GM12878 (cell line): Measurements from ENCODE around the gene SEMA4G. TPM values are rescaled to one million over a fixed set of nuclear protein-coding genes. Genes with fewer than 3 reads are reported as not detected.

Experiments
- ATAC-seq: fragments of 200-7000 bp; cut with Tn5 transposase; 3 replicates; pipeline ENCODE4 v1.9.1; 2020; ENCODE audit warnings: mild to moderate bottlenecking, moderate library complexity
- BruUV-seq: library from RNA; stranded (reverse); fragments of 400-500 nt; replicated peaks from 2 replicates; lab custom pipeline; 2021; lab: Mats Ljungman, UMichigan
- CTCF ChIA-PET: fragments of 300-600 bp; sonication (Branson Sonifier 250); formaldehyde crosslinking; extraction: SDS; loops from one replicate; lab custom pipeline; 2021; ENCODE audit warnings: inconsistent platforms; lab: Yijun Ruan, JAX
- POLR2A ChIA-PET: fragments of 350-600 bp; formaldehyde crosslinking; extraction: SDS; loops from one replicate; lab custom pipeline; 2021; ENCODE audit warnings: inconsistent platforms; lab: Charles Lee
- RAD21 ChIA-PET: fragments of 300-600 bp; sonication (Branson Sonifier 250); formaldehyde crosslinking; loops from one replicate; lab custom pipeline; 2023; ENCODE audit warnings: antibody characterized with exemption; ENCODE audit not compliant: unreplicated experiment; lab: Charles Lee
- SMC1A ChIA-PET: fragments of 300-600 bp; sonication (Branson Sonifier 250); formaldehyde crosslinking; loops from one replicate; lab custom pipeline; 2023; ENCODE audit not compliant: unreplicated experiment, uncharacterized antibody; lab: Charles Lee
- DNase-seq: peaks from one replicate; pipeline ENCODE4 v3.0.0-alpha.2; 2011; ENCODE audit warnings: low read depth, low spot score
- FAIRE-seq: peaks from 3 replicates; lab custom pipeline; 2011; peaks lifted over from hg19 to GRCh38; lab: Jason Lieb, UNC
- H2AFZ ChIP-seq: 2 replicates; pipeline ENCODE4 v1.6.0; 2011; ENCODE audit warnings: low read depth, low read length, control low read depth; ENCODE audit not compliant: control insufficient read depth
- H3K27ac ChIP-seq: 2 replicates; pipeline ENCODE4 v1.5.1; 2011; ENCODE audit warnings: control low read depth; ENCODE audit not compliant: control insufficient read depth, insufficient read depth
- H3K27me3 ChIP-seq, 2 experiments: replicated peaks in 1 of 2; 2 replicates each; pipeline versions ENCODE4 v1.6.0 to v1.6.1; 2011; ENCODE audit warnings: low read length in 1 of 2; ENCODE audit not compliant: control insufficient read depth in 2 of 2, insufficient read depth in 2 of 2
- H3K36me3 ChIP-seq, 2 experiments: 2 replicates each; pipeline ENCODE4 v1.5.1; 2011; ENCODE audit warnings: low read length in 1 of 2; ENCODE audit not compliant: control insufficient read depth in 2 of 2, insufficient read depth in 2 of 2
- H3K4me1 ChIP-seq: 2 replicates; pipeline ENCODE4 v1.6.1; 2011; ENCODE audit warnings: mild to moderate bottlenecking, low read length, moderate library complexity, mixed read lengths; ENCODE audit not compliant: control insufficient read depth, insufficient read depth
- H3K4me2 ChIP-seq: 2 replicates; pipeline ENCODE4 v1.6.0; 2011; ENCODE audit warnings: control low read depth; ENCODE audit not compliant: control insufficient read depth, insufficient read depth
- H3K4me3 ChIP-seq: fragments of 200-600 bp; sonication (generic); 2 replicates; pipeline ENCODE4 v1.5.1; 2016
- H3K79me2 ChIP-seq: 2 replicates; pipeline ENCODE4 v1.6.0; 2011; ENCODE audit warnings: low read length; ENCODE audit not compliant: control insufficient read depth, insufficient read depth
- H3K9ac ChIP-seq: 2 replicates; pipeline ENCODE4 v1.8.0; 2011; ENCODE audit warnings: low read length, control low read depth, mixed read lengths; ENCODE audit not compliant: control insufficient read depth, insufficient read depth
- H3K9me3 ChIP-seq: replicated peaks from 3 replicates; pipeline ENCODE4 v1.5.1; 2011; ENCODE audit warnings: mild to moderate bottlenecking, low read length; ENCODE audit not compliant: control insufficient read depth, insufficient read depth
- H4K20me1 ChIP-seq: 2 replicates; pipeline ENCODE4 v1.6.0; 2011; ENCODE audit not compliant: control insufficient read depth, insufficient read depth
- BCL11A ChIP-seq: IDR thresholded peaks from 2 replicates; pipeline ENCODE4 v1.6.1; 2011; ENCODE audit warnings: low read depth, low read length
- CBFB ChIP-seq: IDR thresholded peaks from 2 replicates; pipeline ENCODE4 v1.6.1; 2016; ENCODE audit warnings: antibody characterized with exemption, low read depth
- CREB1 ChIP-seq: IDR thresholded peaks from 2 replicates; pipeline ENCODE4 v1.6.1; 2012; ENCODE audit warnings: low read depth, mild to moderate bottlenecking, inconsistent platforms
- FOXM1 ChIP-seq: IDR thresholded peaks from 2 replicates; pipeline ENCODE4 v1.6.1; 2012; ENCODE audit warnings: low read depth, mild to moderate bottlenecking, inconsistent platforms, low read length, moderate library complexity
- HDGF ChIP-seq: fragments of 450-650 bp; IDR thresholded peaks from 2 replicates; pipeline ENCODE4 v1.6.1; 2016; ENCODE audit warnings: antibody characterized with exemption
- MEF2A ChIP-seq: IDR thresholded peaks from 2 replicates; pipeline ENCODE4 v1.6.1; 2011; ENCODE audit warnings: low read depth, mild to moderate bottlenecking, low read length, moderate library complexity; ENCODE audit not compliant: insufficient read depth
- MTA3 ChIP-seq: IDR thresholded peaks from 2 replicates; pipeline ENCODE4 v1.6.1; 2012; ENCODE audit warnings: low read length, inconsistent platforms, borderline replicate concordance
- STAT3 ChIP-seq: IDR thresholded peaks from 2 replicates; pipeline ENCODE4 v1.6.1; 2011; ENCODE audit warnings: low read depth, low read length, improper control_type of control experiment
- WGBS: methylation state at CpG from one replicate; pipeline ENCODE4 v1.1.6; 2016; ENCODE audit warnings: low lambda C conversion rate; ENCODE audit not compliant: insufficient replicate concordance, insufficient coverage; ENCODE audit errors: missing lambda C conversion rate; 5-methylcytosine and 5-hydroxymethylcytosine counted together
- in situ Hi-C: fragments of 300-500 bp; cut with MboI; formaldehyde crosslinking; loops from 9 replicates; pipeline ENCODE4 v1.14.3; 2018; ENCODE audit warnings: mixed read lengths
- intact Hi-C: fragments of 100-400 bp; cut with micrococcal nuclease; formaldehyde crosslinking; loops from one replicate; pipeline ENCODE4 v1.14.2; 2022; ENCODE audit not compliant: unreplicated experiment
- polyA plus RNA-seq, 11 experiments: library from polyadenylated mRNA; depleted of rRNA in 4 of 11; unstranded in 6 of 11; stranded (reverse) in 5 of 11; fragments of >200 nt; fragmentation: Nextera tagmentation in 4 of 11; fragmentation: Illumina TruSeq in 1 of 11; extraction: Ambion mirVana in 4 of 11; extraction: Trizol in 1 of 11; gene quantifications; 1 replicate in 1 of 11; 2 replicates in 10 of 11; pipeline versions ENCODE4 v1.2.1 to v1.2.3, GENCODE V29; 2011 to 2016; ENCODE audit warnings: inconsistent platforms in 2 of 11, missing spikeins in 2 of 11, low read depth in 1 of 11
- total RNA-seq, 4 experiments: library from RNA; depleted of rRNA in 3 of 4; stranded (reverse); fragments of >200 nt in 3 of 4; fragmentation: Illumina TruSeq in 1 of 4; extraction: Trizol in 1 of 4; gene quantifications; 2 replicates each; pipeline versions ENCODE4 v1.2.1 to v1.2.3, GENCODE V29; 2013 to 2021
- TF ChIP-seq, protein P1 (sequence below): fragments of 450-650 bp; IDR thresholded peaks from 2 replicates; pipeline ENCODE4 v1.6.1; 2017; ENCODE audit warnings: mild to moderate bottlenecking, low read depth, inconsistent platforms; ENCODE audit not compliant: poor library complexity, severe bottlenecking
- TF ChIP-seq, protein P2 (sequence below): IDR thresholded peaks from 2 replicates; pipeline ENCODE4 v1.6.1; 2012; ENCODE audit warnings: low read depth, low read length, improper control_type of control experiment
- TF ChIP-seq, protein P3 (sequence below): fragments of 450-650 bp; IDR thresholded peaks from 2 replicates; pipeline ENCODE4 v1.6.1; 2017; ENCODE audit warnings: antibody characterized with exemption, mild to moderate bottlenecking, moderate library complexity
- TF ChIP-seq, protein P4 (sequence below): fragments of 450-650 bp; IDR thresholded peaks from 2 replicates; pipeline ENCODE4 v1.6.1; 2016; ENCODE audit warnings: mild to moderate bottlenecking

The SEMA4G gene
- total and polyA plus RNA-seq, 10 of the 15 experiments (the other 5 are each of a cell fraction or from before 2014, with no cell fraction given), result 0.09 to 2.3 (median 0.44) TPM; not detected in 4

DNA sequence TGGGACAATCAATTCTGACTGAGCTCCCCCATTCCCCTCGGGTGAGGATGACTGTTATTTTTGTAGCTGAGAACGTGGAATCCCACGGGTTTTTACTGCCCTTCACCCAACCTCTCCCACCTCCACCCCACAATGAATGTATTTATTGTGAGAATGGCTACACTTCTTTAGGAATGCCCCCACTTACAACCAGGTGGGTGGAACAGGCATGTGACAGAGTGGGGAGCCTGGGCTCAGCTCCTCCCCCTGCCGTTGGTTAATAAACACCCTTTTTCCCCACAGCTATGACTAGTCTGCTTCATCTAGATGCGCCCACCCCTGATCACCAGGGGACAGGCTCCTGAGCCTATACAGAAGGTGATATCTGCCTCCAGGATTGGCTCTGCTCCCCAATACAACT, 16.0 kb downstream of the SEMA4G start (continued):
- TF ChIP-seq FOXM1, result no peak
- TF ChIP-seq, protein P1, sequence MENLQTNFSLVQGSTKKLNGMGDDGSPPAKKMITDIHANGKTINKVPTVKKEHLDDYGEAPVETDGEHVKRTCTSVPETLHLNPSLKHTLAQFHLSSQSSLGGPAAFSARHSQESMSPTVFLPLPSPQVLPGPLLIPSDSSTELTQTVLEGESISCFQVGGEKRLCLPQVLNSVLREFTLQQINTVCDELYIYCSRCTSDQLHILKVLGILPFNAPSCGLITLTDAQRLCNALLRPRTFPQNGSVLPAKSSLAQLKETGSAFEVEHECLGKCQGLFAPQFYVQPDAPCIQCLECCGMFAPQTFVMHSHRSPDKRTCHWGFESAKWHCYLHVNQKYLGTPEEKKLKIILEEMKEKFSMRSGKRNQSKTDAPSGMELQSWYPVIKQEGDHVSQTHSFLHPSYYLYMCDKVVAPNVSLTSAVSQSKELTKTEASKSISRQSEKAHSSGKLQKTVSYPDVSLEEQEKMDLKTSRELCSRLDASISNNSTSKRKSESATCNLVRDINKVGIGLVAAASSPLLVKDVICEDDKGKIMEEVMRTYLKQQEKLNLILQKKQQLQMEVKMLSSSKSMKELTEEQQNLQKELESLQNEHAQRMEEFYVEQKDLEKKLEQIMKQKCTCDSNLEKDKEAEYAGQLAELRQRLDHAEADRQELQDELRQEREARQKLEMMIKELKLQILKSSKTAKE, result no peak
- no peak for TF ChIP-seq MTA3
- TF ChIP-seq, protein P2, sequence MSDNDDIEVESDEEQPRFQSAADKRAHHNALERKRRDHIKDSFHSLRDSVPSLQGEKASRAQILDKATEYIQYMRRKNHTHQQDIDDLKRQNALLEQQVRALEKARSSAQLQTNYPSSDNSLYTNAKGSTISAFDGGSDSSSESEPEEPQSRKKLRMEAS, result no peak

DNA sequence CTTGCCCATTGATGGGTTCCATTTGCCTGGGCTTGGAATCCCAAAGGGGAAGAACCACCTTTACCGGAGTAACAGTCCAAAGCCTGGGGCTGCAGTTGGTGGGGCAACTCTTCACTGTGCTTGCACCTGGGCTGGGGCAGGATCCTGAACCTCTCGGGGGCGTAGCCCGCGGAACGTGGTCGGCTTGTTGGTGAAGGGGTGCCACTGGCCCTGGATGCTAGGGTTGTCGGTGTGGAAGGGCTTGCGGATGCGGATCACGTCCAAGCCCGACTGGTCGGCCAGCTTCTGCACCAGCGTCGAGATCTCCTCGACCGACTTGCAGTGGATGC, 17.3 kb downstream of the SEMA4G start:
- WGBS, result 9% methylated on average over 17 of the region's 17 CpGs
- H3K36me3 ChIP-seq, result peaks cover 9 to 14% of the 10 kb centered on the region in 2 experiments; a peak in 3 of 4 replicates

More for the DNA sequence above, 17.3 kb downstream of the SEMA4G start:
- POLR2A ChIA-PET, result interaction anchor here (2.8 kb wide), 1 partner anchor 11 kb away, joined by 23 read pairs; the partner anchor contains the start of gene LZTS2
- RAD21 ChIA-PET, result no interaction called here
- SMC1A ChIA-PET, result interaction anchor here (1.2 kb wide), 1 partner anchor 11 kb away, joined by 5 read pairs; no protein-coding TSS in a partner anchor
- Histone ChIP-seq H3K79me2 (peaks cover 37% of the 10 kb centered on the region), H3K27me3 (no peaks in the 10 kb centered on the region), H2AFZ (peak overlapping the region; percentile 99), H4K20me1 (no peaks in the 10 kb centered on the region), H3K4me2 (peak overlapping the region; percentile 100), H3K4me1 (peaks cover 16% of the 10 kb centered on the region), H3K4me3 (peak overlapping the region; percentile 98), H3K9ac (peak overlapping the region; percentile 86), H3K27ac (no peak overlapping the region), H3K9me3 (no peaks in the 10 kb centered on the region)
- DNase-seq, result no peak
- intact Hi-C loops, result no loop called here
- CTCF ChIA-PET, result interaction anchor here (0.6 to 5.5 kb wide), 6 partner anchors 10 to 417 kb away, joined by 3 to 42 read pairs (median 3); partner anchors contain the start of gene LZTS2
- no peak for FAIRE-seq
- TF ChIP-seq CBFB, result no peak
- 0 out of 2 replicates have a peak, but pooled peaks have one; percentile 27 for TF ChIP-seq HDGF
- TF ChIP-seq MEF2A, result no peak
- no peak for TF ChIP-seq BCL11A
- TF ChIP-seq STAT3, result no peak
- TF ChIP-seq, protein P3, sequence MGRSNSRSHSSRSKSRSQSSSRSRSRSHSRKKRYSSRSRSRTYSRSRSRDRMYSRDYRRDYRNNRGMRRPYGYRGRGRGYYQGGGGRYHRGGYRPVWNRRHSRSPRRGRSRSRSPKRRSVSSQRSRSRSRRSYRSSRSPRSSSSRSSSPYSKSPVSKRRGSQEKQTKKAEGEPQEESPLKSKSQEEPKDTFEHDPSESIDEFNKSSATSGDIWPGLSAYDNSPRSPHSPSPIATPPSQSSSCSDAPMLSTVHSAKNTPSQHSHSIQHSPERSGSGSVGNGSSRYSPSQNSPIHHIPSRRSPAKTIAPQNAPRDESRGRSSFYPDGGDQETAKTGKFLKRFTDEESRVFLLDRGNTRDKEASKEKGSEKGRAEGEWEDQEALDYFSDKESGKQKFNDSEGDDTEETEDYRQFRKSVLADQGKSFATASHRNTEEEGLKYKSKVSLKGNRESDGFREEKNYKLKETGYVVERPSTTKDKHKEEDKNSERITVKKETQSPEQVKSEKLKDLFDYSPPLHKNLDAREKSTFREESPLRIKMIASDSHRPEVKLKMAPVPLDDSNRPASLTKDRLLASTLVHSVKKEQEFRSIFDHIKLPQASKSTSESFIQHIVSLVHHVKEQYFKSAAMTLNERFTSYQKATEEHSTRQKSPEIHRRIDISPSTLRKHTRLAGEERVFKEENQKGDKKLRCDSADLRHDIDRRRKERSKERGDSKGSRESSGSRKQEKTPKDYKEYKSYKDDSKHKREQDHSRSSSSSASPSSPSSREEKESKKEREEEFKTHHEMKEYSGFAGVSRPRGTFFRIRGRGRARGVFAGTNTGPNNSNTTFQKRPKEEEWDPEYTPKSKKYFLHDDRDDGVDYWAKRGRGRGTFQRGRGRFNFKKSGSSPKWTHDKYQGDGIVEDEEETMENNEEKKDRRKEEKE, result no peak
- TF ChIP-seq CREB1, result no peak
- TF ChIP-seq, protein P4, sequence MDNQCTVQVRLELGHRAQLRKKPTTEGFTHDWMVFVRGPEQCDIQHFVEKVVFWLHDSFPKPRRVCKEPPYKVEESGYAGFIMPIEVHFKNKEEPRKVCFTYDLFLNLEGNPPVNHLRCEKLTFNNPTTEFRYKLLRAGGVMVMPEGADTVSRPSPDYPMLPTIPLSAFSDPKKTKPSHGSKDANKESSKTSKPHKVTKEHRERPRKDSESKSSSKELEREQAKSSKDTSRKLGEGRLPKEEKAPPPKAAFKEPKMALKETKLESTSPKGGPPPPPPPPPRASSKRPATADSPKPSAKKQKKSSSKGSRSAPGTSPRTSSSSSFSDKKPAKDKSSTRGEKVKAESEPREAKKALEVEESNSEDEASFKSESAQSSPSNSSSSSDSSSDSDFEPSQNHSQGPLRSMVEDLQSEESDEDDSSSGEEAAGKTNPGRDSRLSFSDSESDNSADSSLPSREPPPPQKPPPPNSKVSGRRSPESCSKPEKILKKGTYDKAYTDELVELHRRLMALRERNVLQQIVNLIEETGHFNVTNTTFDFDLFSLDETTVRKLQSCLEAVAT, result peak; percentile 54
- TSS peak; percentile 84 for BruUV-seq
- in situ Hi-C loops, result no loop called here
- ATAC-seq, result no peak
